SU-DHL-6 (cell line): ENCODE measurements around the gene LAMA2.

Experiments used
- H2AFZ ChIP-seq: fragments of 200-600 bp; sonication (generic); 2 replicates; pipeline ENCODE4 v1.6.1; 2014; ENCODE audit warnings: low read depth, mild to moderate bottlenecking, moderate library complexity, mixed read lengths, antibody characterized with exemption, low read length; ENCODE audit not compliant: severe bottlenecking
- H3F3A ChIP-seq: fragments of 200-600 bp; shearing (Covaris generic); 2 replicates; pipeline ENCODE4 v1.6.0; 2016; ENCODE audit warnings: antibody characterized with exemption, mild to moderate bottlenecking; ENCODE audit not compliant: insufficient read depth
- H3K27ac ChIP-seq: fragments of 200-600 bp; sonication (generic); 2 replicates; pipeline ENCODE4 v1.5.1; 2016; ENCODE audit warnings: low read depth, mild to moderate bottlenecking, low read length, moderate library complexity, mixed read lengths
- H3K27me3 ChIP-seq: fragments of 200-600 bp; sonication (generic), shearing (Covaris generic); 2 replicates; pipeline ENCODE4 v1.6.0; 2014; ENCODE audit warnings: mild to moderate bottlenecking, low read length
- H3K36me3 ChIP-seq: fragments of 200-600 bp; sonication (generic); 2 replicates; pipeline ENCODE4 v1.6.1; 2014; ENCODE audit warnings: mild to moderate bottlenecking, low read length, mixed read lengths
- H3K4me2 ChIP-seq: fragments of 300-600, 200-600 bp; shearing (Covaris generic), sonication (generic); 2 replicates; pipeline ENCODE4 v1.6.0; 2014; ENCODE audit warnings: low read length, low read depth, mild to moderate bottlenecking; ENCODE audit not compliant: poor library complexity, severe bottlenecking
- H3K4me3 ChIP-seq: fragments of 200-600 bp; sonication (generic); 2 replicates; pipeline ENCODE4 v1.5.1; 2014; ENCODE audit warnings: antibody characterized with exemption, low read length, mild to moderate bottlenecking, mixed read lengths; ENCODE audit not compliant: insufficient read depth, poor library complexity, severe bottlenecking
- H3K79me2 ChIP-seq: fragments of 200-600 bp; sonication (generic); 2 replicates; pipeline ENCODE4 v1.6.1; 2014; ENCODE audit warnings: mild to moderate bottlenecking, low read length, moderate library complexity; ENCODE audit not compliant: insufficient read depth
- H3K9ac ChIP-seq: fragments of 200-600 bp; sonication (generic); 2 replicates; pipeline ENCODE4 v1.7.0; 2014; ENCODE audit warnings: mild to moderate bottlenecking, low read length
- H3K9me2 ChIP-seq: fragments of 200-600 bp; sonication (generic); replicated peaks from 2 replicates; pipeline ENCODE4 v1.6.1; 2014; ENCODE audit warnings: low read length; ENCODE audit not compliant: insufficient read depth
- H3K9me3 ChIP-seq: fragments of 200-600 bp; sonication (generic); 2 replicates; pipeline ENCODE4 v1.6.1; 2014; ENCODE audit warnings: low read length, mixed read lengths; ENCODE audit not compliant: insufficient read depth
- H4K20me1 ChIP-seq: fragments of 200-600 bp; sonication (generic); 2 replicates; pipeline ENCODE4 v1.6.1; 2014; ENCODE audit warnings: low read depth, mild to moderate bottlenecking, antibody characterized with exemption, low read length, moderate library complexity, mixed read lengths
- CTCF ChIP-seq: fragments of 200-600 bp; sonication (generic); IDR thresholded peaks from one replicate; pipeline ENCODE4 v1.5.1; 2017; ENCODE audit warnings: antibody characterized with exemption, mild to moderate bottlenecking, low read length, moderate library complexity; ENCODE audit not compliant: insufficient read depth, poor library complexity, severe bottlenecking
- EZH2phosphoT487 ChIP-seq: fragments of 200-600 bp; sonication (generic), shearing (Covaris generic); conservative IDR thresholded peaks from 2 replicates; pipeline ENCODE4 v1.6.1; 2018; ENCODE audit warnings: mild to moderate bottlenecking, antibody characterized with exemption, low read length, moderate library complexity, mixed read lengths

Gene LAMA2

GRCh38 chr6:129510950-129511349, 628.0 kb downstream of the LAMA2 start:
- Histone ChIP-seq H3F3A (no peaks in the 10 kb centered on the region), H4K20me1 (no peaks in the 10 kb centered on the region), H2AFZ (no peak overlapping the region), H3K4me2 (no peak overlapping the region), H3K9me3 (no peaks in the 10 kb centered on the region), H3K9me2 (no peaks in the 10 kb centered on the region), H3K9ac (no peak overlapping the region), H3K4me3 (no peak overlapping the region), H3K36me3 (no peaks in the 10 kb centered on the region), H3K79me2 (no peaks in the 10 kb centered on the region), H3K27me3 (no peaks in the 10 kb centered on the region), H3K27ac (no peak overlapping the region)
- TF ChIP-seq EZH2phosphoT487: no peak
- no peak for TF ChIP-seq CTCF

- Histone ChIP-seq H3K4me2 (no peak overlapping the region), H3K36me3 (no peaks in the 10 kb centered on the region), H3K27ac (no peak overlapping the region), H3K9ac (no peak overlapping the region), H3F3A (no peaks in the 10 kb centered on the region), H3K79me2 (no peaks in the 10 kb centered on the region), H3K4me3 (no peak overlapping the region), H4K20me1 (no peaks in the 10 kb centered on the region), H2AFZ (no peak overlapping the region), H3K27me3 (no peaks in the 10 kb centered on the region), H3K9me3 (no peaks in the 10 kb centered on the region), H3K9me2 (no peaks in the 10 kb centered on the region)
- TF ChIP-seq CTCF: no peak
- no peak for TF ChIP-seq EZH2phosphoT487
Observed at GRCh38 chr6:129513471-129513870, 630.5 kb downstream of the LAMA2 start.

- no peak overlapping the region for H3K4me2 ChIP-seq
- H3K27ac ChIP-seq: no peak overlapping the region
- H3K9me2 ChIP-seq: no peaks in the 10 kb centered on the region
- H3K79me2 ChIP-seq: no peaks in the 10 kb centered on the region
- H2AFZ ChIP-seq: no peak overlapping the region
- H3F3A ChIP-seq: no peaks in the 10 kb centered on the region
- TF ChIP-seq CTCF: no peak
- TF ChIP-seq EZH2phosphoT487: no peak
- no peaks in the 10 kb centered on the region for H3K9me3 ChIP-seq
- no peak overlapping the region for H3K9ac ChIP-seq
- no peaks in the 10 kb centered on the region for H3K36me3 ChIP-seq
- no peaks in the 10 kb centered on the region for H4K20me1 ChIP-seq
- no peak overlapping the region for H3K4me3 ChIP-seq
- H3K27me3 ChIP-seq: no peaks in the 10 kb centered on the region
Observed at GRCh38 chr6:129515004-129515403, 632.1 kb downstream of the LAMA2 start.
